Measurements from ENCODE around the gene CEP112.

- TF ChIP-seq MAX (IDR thresholded peaks at IDR 0.05) (no peak), CTCF (IDR thresholded peaks at IDR 0.05; ENCODE audit: control extremely low read depth in 1 of 3, insufficient read depth in 1 of 3, low read depth in 1 of 3, low read length in 3 of 3) (no peak)
Observed at GRCh38 chr17:66175892-66176291, 16.0 kb downstream of the CEP112 start.

Measured in H1 (cell line).